GM19438 (cell line): ENCODE measurements around the gene SLC30A2.

ENCODE experiments used
- ATAC-seq: cut with Tn5 transposase; IDR thresholded peaks from one replicate; pipeline ENCODE4 v1.9.1; 2021; ENCODE audit warnings: low read depth; ENCODE audit not compliant: unreplicated experiment

Gene SLC30A2

DNA sequence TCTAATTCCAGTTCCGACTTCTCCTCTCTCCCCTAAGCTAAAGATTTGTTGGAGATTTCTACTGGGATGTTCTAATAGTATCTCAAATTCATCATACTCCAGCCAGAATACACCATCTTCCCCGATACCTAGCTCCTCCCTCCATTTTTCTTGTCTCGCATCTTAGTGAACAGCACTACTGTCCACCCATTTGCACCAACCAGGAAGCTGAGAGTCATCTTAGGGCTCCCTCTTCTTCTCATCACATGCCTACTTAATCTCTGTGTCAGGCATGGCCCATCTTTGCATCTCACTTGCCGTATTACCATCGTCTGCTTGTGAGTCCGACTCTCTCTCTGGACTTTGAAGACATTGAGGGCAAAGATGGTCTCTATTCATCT lies 25.0 kb upstream of the SLC30A2 start:
- no peak for ATAC-seq

DNA sequence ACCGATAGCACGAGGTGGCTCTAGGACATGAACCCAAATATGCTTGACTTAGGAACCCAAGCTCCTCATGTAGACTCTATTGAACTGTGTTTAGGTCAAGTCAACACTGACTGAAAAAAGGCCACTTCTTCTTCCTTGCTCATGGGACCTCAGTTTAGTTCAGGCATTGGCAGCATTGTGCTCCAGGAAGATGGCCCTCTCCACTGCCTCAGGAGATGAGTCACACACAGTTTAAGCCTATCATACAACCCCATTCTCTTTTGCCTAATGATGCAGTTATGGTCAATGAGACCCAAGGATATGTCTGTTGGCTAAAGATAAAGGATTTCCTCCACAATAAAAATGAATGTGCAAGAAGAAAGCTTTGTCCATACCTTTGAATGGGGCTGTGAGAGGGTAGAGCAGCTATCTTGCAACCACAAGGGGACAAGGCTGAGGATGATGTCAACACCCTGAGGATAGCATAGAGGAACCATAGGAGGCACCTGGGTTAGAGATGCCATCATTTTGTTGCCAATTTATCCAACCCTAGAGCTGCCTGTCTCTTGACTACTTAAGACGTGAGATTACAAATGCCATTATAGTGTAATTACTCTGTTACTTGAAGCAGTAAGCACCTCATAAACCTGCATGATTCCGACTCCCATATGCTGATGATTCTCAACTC lies 24.5 kb upstream of the SLC30A2 start:
- ATAC-seq: no peak

DNA sequence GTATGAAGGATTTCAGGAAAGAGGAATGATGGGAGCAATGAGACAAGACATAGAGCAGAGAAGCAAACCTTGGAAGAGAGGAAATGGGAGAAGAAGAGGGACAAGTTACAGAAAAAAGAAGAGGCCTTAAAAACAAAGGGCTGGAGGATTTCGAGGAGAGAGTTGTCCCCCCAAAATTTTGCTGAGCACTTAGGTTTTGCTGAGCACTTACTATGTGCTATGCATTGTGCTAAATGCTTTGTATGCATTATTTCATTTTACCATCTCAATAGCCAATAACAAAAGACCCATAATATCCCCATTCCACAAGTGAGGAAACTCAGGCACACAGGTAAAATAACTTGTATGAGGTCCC lies 24.0 kb upstream of the SLC30A2 start:
- ATAC-seq: no peak

DNA sequence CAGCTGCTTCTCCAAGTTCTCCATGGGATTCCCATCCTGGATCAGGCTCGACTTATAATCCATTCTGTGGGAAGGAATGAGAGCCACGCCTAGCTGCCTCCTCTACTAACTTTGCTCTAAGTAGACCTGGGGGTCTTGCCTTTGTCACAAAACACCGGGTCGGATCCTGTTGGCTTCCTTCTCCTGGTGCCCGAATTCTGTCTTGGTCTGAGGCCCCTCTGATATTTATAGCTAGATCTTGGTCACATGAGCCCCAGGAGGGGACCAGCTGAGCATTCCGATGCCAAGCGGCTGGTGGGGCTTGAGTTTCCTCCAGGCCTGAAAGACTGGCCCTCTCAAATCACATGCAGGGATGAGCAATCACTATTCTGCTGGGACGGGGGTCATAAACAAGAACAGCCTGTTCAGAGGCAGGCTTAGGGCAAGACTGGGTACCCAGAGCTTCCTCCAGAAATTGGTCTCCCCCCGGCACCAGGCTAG lies 21.6 kb upstream of the SLC30A2 start, which contains the start of gene TRIM63:
Gene TRIM63, minus strand, starts transcription at position 199 of the 480 bp plus-strand sequence. Its CDS starts 136 bp downstream, at position 63.
- ATAC-seq: no peak

DNA sequence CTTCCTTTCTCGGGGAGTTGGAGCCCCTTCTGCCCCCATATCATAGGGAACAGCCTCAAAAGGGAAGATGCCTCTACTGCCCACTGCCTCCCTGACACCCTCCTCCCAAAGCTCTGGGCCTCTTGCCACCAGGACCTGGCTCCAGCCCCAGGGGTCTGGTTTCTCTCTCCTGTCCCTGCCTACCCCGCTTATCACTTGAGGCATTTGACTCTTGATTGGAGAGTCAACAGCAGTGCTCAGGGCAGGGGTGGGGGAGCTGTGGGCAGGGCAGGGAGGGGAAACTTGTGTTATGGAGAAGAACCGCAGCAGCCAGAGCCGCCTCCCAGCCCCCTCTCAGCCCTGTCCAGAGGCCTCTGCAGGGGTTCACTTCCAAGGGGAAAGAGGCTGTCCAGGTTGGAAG lies 20.9 kb upstream of the SLC30A2 start:
- no peak for ATAC-seq

DNA sequence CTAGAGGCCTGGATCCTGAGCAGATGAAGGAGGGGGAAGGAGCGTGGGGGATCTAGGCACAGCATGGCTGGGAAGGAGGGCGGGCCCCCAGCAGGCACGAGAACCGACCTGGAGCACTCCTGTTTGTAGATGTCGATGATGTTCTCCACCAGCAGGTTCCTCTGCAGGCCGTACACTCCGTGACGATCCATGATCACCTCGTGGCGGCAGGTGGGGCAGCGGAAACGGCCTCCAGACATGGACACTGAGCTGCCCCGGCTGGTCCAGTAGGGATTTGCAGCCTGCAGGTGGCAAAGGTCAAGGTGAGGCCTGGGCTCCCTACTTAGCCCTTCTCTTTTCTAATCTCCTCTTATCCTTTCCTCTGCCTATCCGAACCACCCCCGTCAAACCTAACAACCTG lies 20.2 kb upstream of the SLC30A2 start:
- ATAC-seq: no peak

DNA sequence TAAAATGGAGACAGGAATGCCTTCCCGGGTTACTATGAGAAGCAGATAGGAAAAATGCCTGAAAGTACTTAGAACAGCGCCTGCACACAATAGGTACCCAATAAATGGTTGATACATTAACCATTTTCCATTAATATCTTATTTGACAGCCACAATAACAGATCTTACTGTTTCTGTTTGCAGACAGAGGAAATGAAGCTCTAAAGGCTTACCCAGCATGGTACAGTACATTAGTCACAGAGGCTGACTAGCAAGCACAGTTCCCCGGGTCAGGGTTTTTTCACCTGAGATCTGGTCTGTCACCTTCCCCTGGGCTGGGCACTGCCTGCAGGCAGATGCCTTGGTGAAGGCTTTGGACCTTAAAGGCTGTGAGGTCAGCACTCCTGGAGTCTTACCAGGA lies 18.6 kb upstream of the SLC30A2 start:
- no peak for ATAC-seq

DNA sequence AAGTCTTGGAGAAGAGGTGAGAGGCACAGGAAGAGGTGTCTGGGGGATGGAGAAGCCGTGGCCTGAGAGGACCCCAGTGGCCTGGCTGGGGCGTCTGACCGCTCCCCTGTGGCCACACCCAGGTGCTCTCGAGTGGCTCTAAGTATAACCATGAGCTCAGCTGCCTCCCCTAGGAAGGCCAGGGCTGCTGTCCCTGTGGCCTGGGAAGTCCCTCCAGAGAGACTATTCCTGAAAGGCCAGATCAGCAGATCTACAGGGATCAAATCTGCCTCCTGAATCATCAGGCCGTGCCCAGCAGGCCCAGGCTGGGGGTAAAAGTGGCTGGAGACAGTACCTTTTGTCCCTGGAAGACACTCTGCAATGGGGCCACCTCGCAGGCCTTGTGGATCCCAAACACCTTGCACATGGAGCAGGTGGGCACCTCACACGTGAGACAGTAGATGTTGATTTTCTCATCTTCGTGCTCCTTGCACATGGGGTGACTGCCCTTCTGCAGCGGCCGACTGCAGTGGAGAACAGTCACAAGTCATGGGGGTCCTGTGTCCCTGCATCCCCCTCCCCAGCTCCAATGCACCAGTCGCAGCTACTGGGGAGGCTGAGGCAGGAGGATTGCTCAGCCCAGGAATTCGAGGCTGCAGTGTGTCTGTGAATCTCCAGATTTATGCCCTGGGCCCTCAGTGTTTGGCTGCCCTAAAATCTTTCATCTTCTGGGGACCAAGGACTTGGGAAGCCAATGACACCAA lies 15.1 kb upstream of the SLC30A2 start:
- ATAC-seq: no peak

DNA sequence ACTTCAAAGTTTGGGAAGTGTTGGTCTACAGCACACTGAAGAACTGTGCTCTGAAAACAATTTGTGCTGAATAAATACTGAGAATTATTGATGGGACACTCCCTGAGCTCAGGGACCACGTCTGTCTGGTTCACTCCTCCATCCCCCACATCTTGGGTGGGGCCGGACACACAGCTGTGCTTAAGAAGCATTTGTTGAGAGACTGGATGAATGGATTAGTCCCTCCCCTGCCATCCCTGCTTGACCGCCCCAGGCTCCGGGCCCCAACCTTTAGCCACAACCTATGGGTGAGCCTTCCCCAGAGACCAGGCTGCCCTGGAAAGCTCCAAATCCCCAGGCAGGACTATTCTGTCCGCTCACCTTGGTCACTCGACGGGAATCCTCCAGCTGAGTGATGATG lies 14.0 kb upstream of the SLC30A2 start:
- ATAC-seq: no peak

DNA sequence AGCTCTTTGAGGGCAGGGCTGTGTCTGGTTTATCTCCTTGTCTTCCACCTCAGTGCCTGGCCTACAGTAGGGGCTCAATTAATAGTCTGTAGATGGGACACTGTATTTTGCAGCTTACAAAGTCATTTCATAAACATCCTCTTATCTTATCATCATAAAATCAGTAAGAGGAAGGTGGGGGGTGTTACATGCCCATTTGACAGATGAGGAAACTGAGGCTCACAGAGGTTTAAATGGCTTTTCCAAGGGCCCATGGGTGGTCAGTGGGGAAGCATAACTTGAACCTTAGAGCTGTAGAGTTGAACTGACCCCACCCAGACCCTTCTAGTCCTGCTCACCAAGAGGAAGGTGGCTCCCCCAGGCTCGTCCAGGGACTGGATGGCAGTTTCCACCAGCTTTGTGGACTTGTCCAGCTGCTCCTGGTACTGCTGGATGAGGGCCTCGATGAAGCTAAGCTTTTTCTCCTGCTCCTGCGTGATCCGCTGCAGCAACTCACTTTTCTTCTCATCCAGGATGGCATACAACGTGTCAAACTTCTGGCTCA lies 12.2 kb upstream of the SLC30A2 start:
- no peak for ATAC-seq

DNA sequence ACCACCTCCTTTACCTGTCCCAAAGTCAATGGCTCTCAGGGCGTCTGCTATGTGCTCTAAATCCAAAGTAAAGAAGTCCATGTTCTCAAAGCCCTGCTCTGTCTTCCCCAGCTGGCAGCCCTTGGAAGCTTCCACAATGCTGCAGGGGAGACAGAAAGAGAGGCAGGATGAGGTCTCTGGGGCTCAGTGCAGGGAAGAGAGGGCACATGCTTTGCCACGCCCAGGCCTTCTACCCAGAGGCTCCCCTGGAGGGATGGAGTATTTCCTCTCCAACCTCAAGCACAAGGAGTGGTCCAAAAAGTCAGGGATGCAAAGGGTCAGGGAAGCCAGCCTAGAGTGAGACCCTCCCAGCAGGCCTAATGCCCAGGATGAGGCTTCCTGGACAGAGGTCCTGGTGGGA lies 11.3 kb upstream of the SLC30A2 start:
- ATAC-seq: no peak

DNA sequence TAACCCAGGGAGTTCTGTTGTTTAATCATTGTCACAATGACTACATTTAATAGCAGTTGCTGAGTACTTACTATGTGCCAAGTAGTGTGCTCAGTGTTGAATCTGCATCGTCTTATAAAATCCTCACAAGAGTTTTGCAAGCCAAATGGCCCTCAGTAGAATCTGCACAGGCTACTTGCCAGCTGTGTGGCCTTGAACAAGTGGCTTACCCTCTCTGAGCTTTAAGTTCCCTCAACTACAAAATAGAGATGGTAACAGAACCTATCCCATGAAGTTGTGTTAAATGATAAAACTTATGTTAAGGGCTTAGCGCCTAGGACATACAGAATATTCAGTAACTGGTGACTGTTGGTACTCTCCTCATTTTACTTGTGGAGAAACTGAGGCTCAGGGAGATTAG lies 9.1 kb upstream of the SLC30A2 start:
- ATAC-seq: no peak

DNA sequence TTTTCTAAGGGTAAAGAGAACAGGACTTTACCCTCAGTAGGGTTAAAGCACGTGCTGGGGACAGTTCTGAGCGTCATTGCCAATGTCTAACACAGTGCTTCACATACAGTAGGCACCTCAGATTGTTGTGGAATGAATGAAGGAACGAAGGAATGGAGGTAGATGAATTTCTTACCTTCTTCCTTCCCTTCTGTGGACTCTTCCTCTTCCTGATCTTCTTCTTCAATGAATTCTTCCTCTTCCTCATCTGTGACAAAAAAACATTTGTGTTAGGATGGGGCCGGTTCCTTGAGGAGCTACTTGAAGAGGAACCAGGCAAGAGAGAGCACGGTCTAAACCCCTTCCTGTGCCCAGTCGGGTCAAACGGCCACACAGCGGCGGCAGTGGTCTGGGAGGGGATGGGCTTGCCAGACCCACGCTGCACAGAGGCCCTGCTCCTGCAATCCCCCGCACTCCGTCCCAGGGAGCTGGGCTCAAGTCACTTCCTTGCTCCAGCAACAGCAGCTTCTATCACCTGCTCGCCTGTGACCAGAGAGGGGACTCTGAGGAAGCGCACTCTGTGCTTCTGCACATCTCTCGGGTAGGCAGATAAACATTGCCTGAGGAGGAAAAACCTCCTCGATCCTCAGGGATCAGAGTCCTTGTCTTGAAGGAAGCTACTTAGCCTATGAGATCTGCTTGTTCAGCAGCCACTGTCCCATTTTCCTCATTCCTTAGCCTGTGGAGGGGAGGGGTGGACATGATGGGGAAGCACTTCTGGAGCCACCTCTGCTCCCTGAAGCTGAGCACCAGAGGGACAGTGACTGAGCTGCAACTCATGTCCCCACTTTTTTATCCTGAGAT lies 8.0 kb upstream of the SLC30A2 start:
- no peak for ATAC-seq

DNA sequence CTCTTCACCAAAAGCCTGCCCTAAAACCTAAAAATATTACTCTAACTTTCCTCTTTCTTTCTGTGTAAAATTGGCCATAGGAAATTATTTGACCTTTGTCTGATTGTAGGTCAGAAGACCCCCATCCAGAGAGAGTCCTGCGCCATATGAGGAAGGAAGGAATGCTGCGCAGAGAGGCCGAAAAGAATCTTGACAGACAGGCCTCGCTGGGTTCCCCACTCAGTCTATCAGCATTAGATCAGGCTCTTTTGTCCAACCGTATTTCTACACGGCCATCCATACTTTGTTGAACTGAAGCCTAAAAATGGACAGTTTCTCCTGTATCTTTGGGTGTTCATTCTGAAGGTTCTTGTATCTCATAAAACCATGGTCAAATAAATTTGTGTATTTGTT lies 4.3 kb upstream of the SLC30A2 start:
- no peak for ATAC-seq

DNA sequence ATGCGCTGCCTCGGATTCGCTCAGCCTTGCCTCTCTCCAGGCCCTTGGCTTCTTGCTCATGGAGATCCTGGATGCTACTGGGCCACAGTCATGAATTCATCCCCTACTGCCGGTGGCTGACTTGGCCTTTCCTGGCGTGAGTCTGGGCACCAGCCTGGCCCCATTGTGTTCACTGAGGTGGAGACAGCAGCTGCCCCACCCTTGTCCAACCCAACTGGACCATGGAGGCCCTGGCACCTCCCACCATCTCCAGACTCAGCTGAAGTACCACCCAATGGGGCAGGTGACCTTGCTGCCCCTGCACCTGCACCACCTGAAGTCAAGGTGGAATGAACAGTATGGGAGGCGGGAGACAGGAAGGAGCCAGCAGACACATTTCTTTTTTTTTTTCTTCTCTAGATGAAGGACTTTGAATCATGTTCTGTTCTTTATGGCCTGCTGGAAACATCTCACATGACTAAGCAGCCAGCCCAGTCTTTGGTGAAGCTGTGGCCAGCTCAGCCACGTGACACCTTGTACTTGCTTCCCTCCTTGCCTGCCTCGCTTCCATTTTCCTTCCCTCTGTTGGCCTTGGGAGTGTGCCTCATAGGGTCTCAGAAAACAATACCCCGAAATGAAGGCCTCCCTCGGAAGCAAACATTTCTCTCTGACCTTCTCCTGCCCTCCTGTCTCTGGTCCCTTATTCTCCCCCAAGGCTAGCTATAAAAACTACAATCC lies 3.8 kb upstream of the SLC30A2 start:
- no peak for ATAC-seq

DNA sequence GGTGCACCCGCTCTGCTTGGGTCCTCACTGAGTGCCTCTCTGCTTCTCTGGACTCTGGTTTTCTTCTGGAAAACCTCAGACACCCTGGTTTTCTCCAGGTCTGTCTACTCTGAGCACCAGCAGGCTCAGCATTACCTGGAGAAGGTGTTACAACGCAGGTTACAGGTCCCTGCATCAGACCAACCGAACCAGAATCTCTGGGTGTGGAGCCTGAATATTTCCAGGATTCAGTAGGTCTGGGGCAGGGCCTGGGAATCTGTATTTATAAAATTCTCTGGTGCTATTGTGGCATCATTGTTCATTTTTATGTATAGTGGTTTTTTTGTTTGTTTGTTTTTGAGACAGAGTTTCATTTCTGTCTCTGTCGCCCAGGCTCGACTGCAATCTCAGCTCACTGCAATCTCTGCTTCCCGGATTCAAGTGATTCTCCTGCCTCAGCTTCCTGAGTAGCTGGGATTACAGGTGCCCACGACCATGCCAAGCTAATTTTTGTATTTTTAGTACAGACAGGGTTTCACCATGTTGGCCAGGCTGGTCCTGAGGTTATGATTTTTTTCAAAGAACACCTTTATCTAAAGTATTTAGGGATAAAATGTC lies 1.5 kb upstream of the SLC30A2 start:
- no peak for ATAC-seq

DNA sequence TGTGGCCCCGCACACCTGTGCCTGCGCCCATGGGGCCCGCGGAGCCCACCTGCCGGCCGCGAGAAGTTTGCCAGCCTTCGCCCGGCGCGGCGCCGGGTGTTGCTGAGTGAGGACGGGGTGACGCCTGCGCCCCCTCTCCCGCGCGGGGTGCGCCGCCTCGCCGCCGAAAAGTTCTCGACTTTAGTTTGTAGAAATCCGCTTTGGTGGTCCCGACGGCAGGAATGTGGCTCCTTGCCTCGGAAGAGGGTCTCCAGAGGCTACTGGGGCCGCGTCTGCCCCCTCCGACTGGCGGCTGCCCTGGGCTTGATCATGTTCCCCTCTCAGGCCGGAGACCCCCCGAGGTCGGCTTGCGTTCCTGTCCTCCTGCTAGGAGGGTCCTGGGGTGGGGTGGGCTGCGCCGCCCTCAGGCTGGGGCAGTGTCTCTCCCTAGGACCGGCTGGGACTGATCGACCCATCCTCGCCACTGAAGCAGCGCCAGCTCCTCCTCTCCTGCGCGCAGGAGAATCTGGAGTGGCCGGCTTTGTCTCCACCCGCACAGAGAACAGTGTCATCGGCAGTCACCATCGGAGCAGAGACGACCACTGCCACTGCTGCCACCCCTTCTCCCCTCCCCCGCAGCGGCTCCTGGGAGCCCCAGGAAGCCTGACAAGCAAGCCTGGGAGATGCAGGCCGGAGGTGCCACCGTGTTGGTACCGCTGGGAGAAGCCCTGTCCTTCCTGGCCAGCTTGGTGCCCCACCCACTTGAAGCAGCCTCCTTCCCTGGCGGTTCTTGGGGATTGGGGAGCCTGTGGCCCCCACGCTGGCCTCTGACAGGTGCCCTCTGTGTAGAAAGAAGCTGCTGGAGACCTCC lies 553 bp upstream of the SLC30A2 start:
- no peak for ATAC-seq

DNA sequence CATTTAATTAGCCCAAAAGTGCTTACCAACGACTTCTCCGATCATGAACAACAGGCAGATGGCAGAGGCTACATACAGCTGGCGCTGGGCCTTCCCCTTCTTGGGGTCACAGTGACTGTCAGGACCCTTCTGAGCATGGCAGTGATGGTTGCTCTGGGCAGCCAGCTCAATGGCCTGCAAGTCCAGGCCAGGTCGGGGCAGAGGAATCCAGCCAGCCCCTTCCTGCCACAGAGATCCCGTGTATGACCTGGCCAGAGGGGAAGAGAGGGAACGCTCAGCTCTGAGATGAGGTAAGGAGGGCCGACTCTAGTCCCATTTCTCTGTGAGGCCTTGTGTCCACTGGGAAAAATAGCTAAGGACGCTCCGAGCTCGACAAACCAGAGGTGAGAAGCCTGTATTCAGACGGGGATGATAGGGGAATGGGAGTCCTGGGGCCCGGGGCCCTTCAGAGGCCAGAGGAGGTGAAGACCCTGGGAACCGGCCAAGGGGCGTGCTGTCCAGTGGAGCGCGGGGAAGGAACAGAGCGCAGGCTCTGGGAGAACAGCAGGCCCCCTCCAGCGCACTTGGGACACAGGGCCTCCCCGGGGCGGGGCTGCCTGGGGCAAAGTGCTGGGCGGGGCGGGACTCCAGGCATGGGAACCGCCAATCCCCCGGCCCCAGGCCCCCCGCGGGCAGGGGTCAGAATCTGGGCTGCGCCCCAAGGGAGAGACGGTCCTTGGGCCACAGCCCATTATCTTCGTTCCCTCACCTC lies 772 bp downstream of the SLC30A2 start:
- ATAC-seq: no peak

DNA sequence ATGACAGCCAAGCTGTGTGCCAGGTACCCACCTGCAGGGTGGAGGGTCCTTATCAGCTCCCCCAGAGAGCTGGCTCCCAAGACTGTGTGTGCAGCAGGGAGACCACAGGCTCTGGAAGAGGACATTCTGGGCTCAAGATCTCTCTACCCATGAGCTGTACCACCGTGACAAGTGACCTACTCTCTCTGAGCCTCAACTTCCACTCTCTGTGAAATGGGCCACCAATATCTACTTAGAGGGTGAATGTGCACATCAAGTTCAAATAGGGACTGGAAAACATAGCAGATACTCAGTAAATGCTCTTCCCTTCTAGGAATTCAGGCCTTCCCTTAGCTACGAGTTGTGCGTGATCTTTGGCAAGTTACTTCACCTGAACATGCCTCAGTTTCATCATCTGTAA lies 1.5 kb downstream of the SLC30A2 start:
- ATAC-seq: no peak
